Left lung (tissue), 10 donors: ENCODE results near the gene DPYSL5. TPM values are rescaled to one million over a fixed set of nuclear protein-coding genes. Genes with fewer than 3 reads are reported as not detected.
"Not testable (repeated sequence)": the region's sequence is repeated elsewhere in the genome, so short reads cannot be mapped to it uniquely, and the experiment has no call there.

ENCODE experiments used
- ATAC-seq: fragments of 200-7000 bp; cut with Tn5 transposase; one replicate; pipeline ENCODE4 v1.9.1; 2020; ENCODE audit warnings: moderate library complexity
- DNase-seq, 4 donors: peaks; one replicate each; pipeline ENCODE4 v3.0.0-alpha.2; 2013 to 2020
- H3K27ac ChIP-seq, 2 donors: fragments of 200-600 bp; sonication (generic) in 1 of 2; one replicate each; pipeline versions ENCODE4 v1.5.0 to v1.8.0; 2020 to 2021
- H3K27me3 ChIP-seq, 2 donors: fragments of 200-600 bp; sonication (generic) in 1 of 2; one replicate each; pipeline versions ENCODE4 v1.5.0 to v1.8.0; 2020 to 2021
- H3K36me3 ChIP-seq, 2 donors: fragments of 200-600 bp; sonication (generic) in 1 of 2; one replicate each; pipeline versions ENCODE4 v1.5.0 to v1.8.0; 2020 to 2021
- H3K4me1 ChIP-seq, 2 donors: fragments of 200-600 bp; one replicate each; pipeline ENCODE4 v1.8.0; 2021
- H3K4me3 ChIP-seq, 2 donors: fragments of 200-600 bp; sonication (generic) in 1 of 2; one replicate each; pipeline versions ENCODE4 v1.5.0 to v1.8.0; 2020 to 2021; ENCODE audit warnings: mild to moderate bottlenecking in 1 of 2
- H3K9me3 ChIP-seq, 2 donors: fragments of 200-600 bp; sonication (generic) in 1 of 2; one replicate each; pipeline versions ENCODE4 v1.5.0 to v1.8.0; 2020 to 2021
- intact Hi-C, 2 donors: fragments of 100-400 bp; cut with DNase I; formaldehyde crosslinking; loops; one replicate each; pipeline versions ENCODE4 v1.11.2 to v1.14.2; 2022
- polyA plus RNA-seq, 6 donors: library from polyadenylated mRNA; unstranded; fragments of 120-200 nt; gene quantifications; one replicate each; pipeline ENCODE4 v1.2.1, GENCODE V29; 2013; ENCODE audit not compliant: insufficient read length in 6 of 6
- total RNA-seq, 2 donors: library from RNA; stranded (reverse); fragmentation: NEBNext Ultra II Directional; extraction: Animal tissue kit (Norgen Biotek cat#: 25700); gene quantifications; one replicate each; pipeline ENCODE4 v1.2.1, GENCODE V29; 2021
- TF ChIP-seq, protein P1 (sequence below), 2 donors: fragments of 200-600 bp; sonication (generic) in 1 of 2; IDR thresholded peaks; one replicate each; pipeline versions ENCODE4 v1.5.0 to v1.8.0; 2021; ENCODE audit warnings: antibody characterized with exemption in 2 of 2
- donor health status: DM: no; HTN: yes; CAD: no.
- donor health status: DM: no; HTN: no; CAD: no.

Gene DPYSL5
- total and polyA plus RNA-seq, 8 donors = 0.07 to 0.37 (median 0.23) TPM; not detected in 2

DNA sequence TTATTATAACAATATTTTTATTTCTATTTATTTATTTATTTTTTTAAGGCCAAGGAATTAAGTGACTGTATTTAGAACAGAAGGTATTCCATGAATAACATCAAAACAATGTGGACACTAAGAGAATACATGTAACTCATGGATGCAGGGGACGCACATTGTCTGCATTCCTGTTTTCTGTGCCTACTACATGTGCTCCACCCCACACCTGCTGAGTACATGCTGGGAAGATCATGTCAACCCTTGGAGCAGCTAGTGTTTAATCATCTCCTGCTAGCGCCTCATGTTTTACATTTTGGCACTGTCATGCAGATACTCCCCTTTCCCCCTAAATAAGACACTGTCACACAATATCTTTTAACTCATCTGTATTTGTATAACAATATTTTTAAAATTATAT lies 29.3 kb downstream of the DPYSL5 start:
- DNase-seq (no peak), ATAC-seq (no peak)
- Histone ChIP-seq H3K4me3 (no peak overlapping the region), H3K9me3 (no peaks in the 10 kb centered on the region), H3K4me1 (no peaks in the 10 kb centered on the region), H3K27me3 (peaks cover 0 to 22% of the 10 kb centered on the region in 2 donors), H3K27ac (no peak overlapping the region), H3K36me3 (no peaks in the 10 kb centered on the region)
- intact Hi-C loops = no loop called here
- TF ChIP-seq, protein P1, sequence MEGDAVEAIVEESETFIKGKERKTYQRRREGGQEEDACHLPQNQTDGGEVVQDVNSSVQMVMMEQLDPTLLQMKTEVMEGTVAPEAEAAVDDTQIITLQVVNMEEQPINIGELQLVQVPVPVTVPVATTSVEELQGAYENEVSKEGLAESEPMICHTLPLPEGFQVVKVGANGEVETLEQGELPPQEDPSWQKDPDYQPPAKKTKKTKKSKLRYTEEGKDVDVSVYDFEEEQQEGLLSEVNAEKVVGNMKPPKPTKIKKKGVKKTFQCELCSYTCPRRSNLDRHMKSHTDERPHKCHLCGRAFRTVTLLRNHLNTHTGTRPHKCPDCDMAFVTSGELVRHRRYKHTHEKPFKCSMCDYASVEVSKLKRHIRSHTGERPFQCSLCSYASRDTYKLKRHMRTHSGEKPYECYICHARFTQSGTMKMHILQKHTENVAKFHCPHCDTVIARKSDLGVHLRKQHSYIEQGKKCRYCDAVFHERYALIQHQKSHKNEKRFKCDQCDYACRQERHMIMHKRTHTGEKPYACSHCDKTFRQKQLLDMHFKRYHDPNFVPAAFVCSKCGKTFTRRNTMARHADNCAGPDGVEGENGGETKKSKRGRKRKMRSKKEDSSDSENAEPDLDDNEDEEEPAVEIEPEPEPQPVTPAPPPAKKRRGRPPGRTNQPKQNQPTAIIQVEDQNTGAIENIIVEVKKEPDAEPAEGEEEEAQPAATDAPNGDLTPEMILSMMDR (IDR thresholded peaks at IDR 0.05) = no peak

DNA sequence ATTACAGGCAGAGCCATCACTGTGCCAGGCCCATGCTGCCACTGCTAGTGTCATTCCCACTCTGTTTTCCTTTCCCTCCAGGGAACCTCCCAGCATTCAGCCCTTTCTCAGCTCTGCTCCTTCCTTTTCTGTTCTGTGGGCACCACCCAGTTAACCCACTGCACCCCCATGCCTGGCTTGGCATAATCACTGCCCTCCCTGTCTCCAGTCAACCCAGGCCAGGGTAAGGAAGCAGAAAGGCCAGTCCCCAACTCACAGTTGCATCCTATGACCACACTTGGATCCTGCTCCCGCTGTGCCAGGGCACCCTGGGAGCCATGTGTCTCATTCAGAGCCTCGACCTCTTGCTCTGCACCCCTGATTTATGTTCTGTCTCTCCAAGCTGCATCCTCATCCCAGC lies 32.2 kb downstream of the DPYSL5 start:
- no peak overlapping the region for H3K4me3 ChIP-seq
- intact Hi-C loops = no loop called here
- H3K27ac ChIP-seq = no peak overlapping the region
- no peaks in the 10 kb centered on the region for H3K4me1 ChIP-seq
- TF ChIP-seq, protein P1 (IDR thresholded peaks at IDR 0.05) = no peak
- peaks cover 0 to 12% of the 10 kb centered on the region in 2 donors for H3K27me3 ChIP-seq
- no peaks in the 10 kb centered on the region for H3K36me3 ChIP-seq
- ATAC-seq (no peak), DNase-seq (no peak)
- H3K9me3 ChIP-seq = no peaks in the 10 kb centered on the region

DNA sequence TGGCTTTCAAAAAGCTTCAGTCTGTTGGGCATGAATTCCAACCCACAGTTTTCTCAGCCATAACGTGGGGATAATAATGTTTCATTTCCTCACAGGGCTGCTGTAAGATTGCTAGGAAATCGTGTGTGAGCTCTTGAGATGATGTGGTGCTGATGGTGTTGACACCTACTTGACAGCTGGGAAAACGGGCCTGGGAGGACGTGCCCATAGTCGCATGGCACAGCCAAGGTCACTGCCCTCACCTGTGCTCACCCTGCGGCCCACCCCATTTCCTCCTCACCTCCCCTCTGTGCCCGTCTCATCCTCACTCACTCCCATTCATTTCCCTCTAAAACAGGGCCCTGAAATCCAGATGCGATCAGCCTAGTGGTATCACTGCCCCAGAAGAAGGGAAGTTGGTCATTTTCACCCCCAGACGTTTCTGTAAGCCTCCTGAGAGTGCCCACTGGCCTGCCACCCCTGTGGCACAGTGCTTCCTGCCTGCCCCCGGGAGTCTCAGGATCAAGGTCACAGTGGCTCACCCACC lies 33.0 kb downstream of the DPYSL5 start:
- H3K4me1 ChIP-seq = no peaks in the 10 kb centered on the region
- H3K27me3 ChIP-seq = peaks cover 0 to 12% of the 10 kb centered on the region in 2 donors
- H3K27ac ChIP-seq = no peak overlapping the region
- no peaks in the 10 kb centered on the region for H3K36me3 ChIP-seq
- no peak for DNase-seq
- no peak overlapping the region for H3K4me3 ChIP-seq
- no peaks in the 10 kb centered on the region for H3K9me3 ChIP-seq
- intact Hi-C loops = no loop called here
- no peak for ATAC-seq
- TF ChIP-seq, protein P1 (IDR thresholded peaks at IDR 0.05) = no peak

DNA sequence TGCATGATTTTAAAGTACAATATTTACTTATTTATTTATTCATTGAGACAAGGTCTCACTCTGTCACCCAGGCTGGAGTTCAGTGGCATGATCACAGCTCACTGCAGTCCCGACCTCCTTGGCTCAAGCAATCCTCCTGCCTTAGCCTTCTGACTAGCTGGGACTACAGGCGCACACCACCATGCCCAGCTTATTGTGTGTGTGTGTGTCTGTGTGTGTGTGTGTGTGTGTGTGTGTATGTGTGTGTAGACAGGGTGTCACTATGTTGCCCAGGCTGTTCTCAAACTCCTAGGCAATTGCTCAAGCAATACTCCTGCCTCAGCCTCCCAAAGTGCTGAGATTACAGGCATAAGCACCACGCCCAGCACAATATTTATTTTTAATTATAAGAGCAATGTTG lies 34.3 kb downstream of the DPYSL5 start:
- H3K4me1 ChIP-seq, H3K36me3 ChIP-seq, ATAC-seq, DNase-seq, H3K4me3 ChIP-seq, H3K27ac ChIP-seq, intact Hi-C loops, H3K9me3 ChIP-seq, H3K27me3 ChIP-seq: not testable (repeated sequence)

DNA sequence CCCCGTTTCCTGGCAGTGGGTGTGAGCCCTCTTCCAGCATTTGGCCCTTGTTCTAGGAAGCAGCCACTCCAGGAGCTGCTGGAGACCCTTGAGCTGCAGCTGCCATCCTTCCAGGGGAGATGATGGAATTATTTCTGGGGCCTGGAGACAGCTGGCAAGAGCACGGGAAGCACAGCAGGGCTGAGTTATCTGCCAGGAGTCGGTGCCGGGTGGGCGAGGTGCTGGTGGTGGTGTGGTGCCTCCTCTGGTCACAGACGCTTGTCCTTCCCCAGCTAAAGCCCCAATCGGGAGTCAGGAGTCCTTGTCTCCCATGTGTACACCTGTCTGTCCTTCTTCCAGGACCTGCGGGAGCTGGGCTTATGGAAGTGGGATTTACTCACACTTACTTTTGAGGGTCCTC lies 36.0 kb downstream of the DPYSL5 start:
- no peaks in the 10 kb centered on the region for H3K36me3 ChIP-seq
- no peak for DNase-seq
- intact Hi-C loops = no loop called here
- H3K27ac ChIP-seq = no peak overlapping the region
- H3K9me3 ChIP-seq = no peaks in the 10 kb centered on the region
- peaks cover 0 to 8% of the 10 kb centered on the region in 2 donors for H3K27me3 ChIP-seq
- no peak overlapping the region for H3K4me3 ChIP-seq
- peaks cover 0 to 4% of the 10 kb centered on the region in 2 donors for H3K4me1 ChIP-seq
- no peak for ATAC-seq
- TF ChIP-seq, protein P1 (IDR thresholded peaks at IDR 0.05) = no peak

DNA sequence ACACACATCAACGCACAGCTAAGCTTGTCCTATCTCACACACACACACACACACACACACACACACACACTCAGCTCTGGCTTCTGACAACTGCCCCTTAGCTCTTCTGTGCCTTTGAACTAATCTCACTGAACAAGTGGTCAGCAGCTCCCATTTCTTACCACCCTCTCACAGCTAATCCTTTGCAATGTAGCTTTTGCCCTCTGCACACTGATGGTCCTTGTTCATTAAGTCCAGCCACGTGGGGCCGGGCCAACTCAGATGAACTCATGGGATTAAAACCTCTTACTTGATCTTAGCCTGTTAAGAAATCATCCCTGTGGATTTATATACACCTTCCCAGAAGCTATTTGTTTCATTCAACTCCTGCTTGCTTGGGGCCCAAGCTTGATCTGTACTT lies 36.6 kb downstream of the DPYSL5 start:
- no peak overlapping the region for H3K27ac ChIP-seq
- no peaks in the 10 kb centered on the region for H3K9me3 ChIP-seq
- TF ChIP-seq, protein P1 (IDR thresholded peaks at IDR 0.05) = no peak
- DNase-seq (no peak), ATAC-seq (no peak)
- H3K36me3 ChIP-seq = no peaks in the 10 kb centered on the region
- intact Hi-C loops = no loop called here
- H3K4me3 ChIP-seq = no peak overlapping the region
- peaks cover 0 to 8% of the 10 kb centered on the region in 2 donors for H3K27me3 ChIP-seq
- H3K4me1 ChIP-seq = peaks cover 0 to 4% of the 10 kb centered on the region in 2 donors
